SK-N-SH (cell line): ENCODE data around the gene LRIF1. TPM values are rescaled to one million over a fixed set of nuclear protein-coding genes. Genes with fewer than 3 reads are reported as not detected.
"Not testable (repeated sequence)": the region's sequence is repeated elsewhere in the genome, so short reads cannot be mapped to it uniquely, and the experiment has no call there.

Experiments used
- CTCF ChIA-PET: fragments of 300-600, 350-600 bp; formaldehyde crosslinking; extraction: SDS; loops from one replicate; lab custom pipeline; 2021; lab: Yijun Ruan, JAX
- POLR2A ChIA-PET: fragments of 350-600 bp; sonication (Branson Sonifier 250); formaldehyde crosslinking; extraction: SDS; loops from one replicate; lab custom pipeline; 2020; ENCODE audit warnings: antibody characterized with exemption, inconsistent platforms; lab: Yijun Ruan, JAX
- DNase-seq: peaks from one replicate; pipeline ENCODE4 v3.0.0; 2012
- H2AFZ ChIP-seq: fragments of 200-600 bp; sonication (generic); 2 replicates; pipeline ENCODE4 v1.8.1; 2016; ENCODE audit warnings: antibody characterized with exemption, mild to moderate bottlenecking, low read depth
- H3F3A ChIP-seq: fragments of 200-600 bp; sonication (generic); replicated peaks from 2 replicates; pipeline ENCODE3; 2016; ENCODE audit warnings: antibody characterized with exemption, mild to moderate bottlenecking; ENCODE audit not compliant: insufficient read depth
- H3K27ac ChIP-seq, 2 experiments: fragments of 200-500 bp in 1 of 2; fragments of 200-600 bp in 1 of 2; sonication (Bioruptor generic) in 1 of 2; sonication (generic), shearing (Covaris generic) in 1 of 2; 2 replicates each; pipeline versions ENCODE4 v1.5.1 to v1.6.1; 2014 to 2016; ENCODE audit warnings: low read depth in 2 of 2, inconsistent platforms in 1 of 2, low read length in 1 of 2, mild to moderate bottlenecking in 1 of 2, mixed read lengths in 1 of 2
- H3K27me3 ChIP-seq: fragments of 200-600 bp; sonication (generic), shearing (Covaris generic); 2 replicates; pipeline ENCODE4 v1.6.1; 2016; ENCODE audit warnings: mixed run types; ENCODE audit not compliant: insufficient read depth
- H3K36me3 ChIP-seq, 2 experiments: fragments of 200-500 bp in 1 of 2; fragments of 200-600 bp in 1 of 2; sonication (Bioruptor generic) in 1 of 2; sonication (generic) in 1 of 2; replicated peaks in 1 of 2; 2 replicates each; pipeline versions ENCODE3 to v1.5.1; 2014 to 2016; ENCODE audit warnings: low read length in 1 of 2, mild to moderate bottlenecking in 1 of 2; ENCODE audit not compliant: insufficient read depth in 2 of 2, control insufficient read depth in 1 of 2
- H3K4me1 ChIP-seq, 2 experiments: fragments of 200-500 bp in 1 of 2; fragments of 200-600 bp in 1 of 2; sonication (Bioruptor generic) in 1 of 2; sonication (generic), shearing (Covaris generic) in 1 of 2; 2 replicates each; pipeline versions ENCODE4 v1.5.1 to v1.6.1; 2014 to 2016; ENCODE audit warnings: low read depth in 1 of 2, low read length in 1 of 2, mixed run types in 1 of 2; ENCODE audit not compliant: insufficient read depth in 2 of 2, control insufficient read depth in 1 of 2
- H3K4me2 ChIP-seq: fragments of 200-600 bp; sonication (generic), shearing (Covaris generic); 2 replicates; pipeline ENCODE4 v1.6.1; 2017; ENCODE audit warnings: mixed run types
- H3K4me3 ChIP-seq, 2 experiments: fragments of 200-500 bp in 1 of 2; fragments of 200-600 bp in 1 of 2; sonication (Bioruptor generic) in 1 of 2; sonication (generic), shearing (Covaris generic) in 1 of 2; 2 replicates each; pipeline versions ENCODE4 v1.5.1 to v1.8.1; 2014 to 2016; ENCODE audit warnings: low read depth in 2 of 2, inconsistent platforms in 1 of 2, low read length in 1 of 2, mild to moderate bottlenecking in 1 of 2, mixed read lengths in 1 of 2, moderate library complexity in 1 of 2
- H3K79me2 ChIP-seq: fragments of 200-600 bp; sonication (generic); 2 replicates; pipeline ENCODE4 v1.8.1; 2017; ENCODE audit warnings: mild to moderate bottlenecking; ENCODE audit not compliant: insufficient read depth
- H3K9ac ChIP-seq: fragments of 200-600 bp; sonication (generic); 2 replicates; pipeline ENCODE4 v1.6.1; 2017; ENCODE audit warnings: mixed run types
- H3K9me2 ChIP-seq: fragments of 200-600 bp; sonication (generic); 2 replicates; pipeline ENCODE4 v1.6.1; 2017; ENCODE audit warnings: mixed run types
- H3K9me3 ChIP-seq: fragments of 200-600 bp; sonication (generic); 2 replicates; pipeline ENCODE4 v1.6.1; 2017; ENCODE audit warnings: mixed run types, mild to moderate bottlenecking, moderate library complexity
- H4K20me1 ChIP-seq: fragments of 200-600 bp; sonication (generic); 2 replicates; pipeline ENCODE4 v1.6.1; 2017; ENCODE audit warnings: mild to moderate bottlenecking, mixed run types; ENCODE audit not compliant: insufficient read depth
- CTCF ChIP-seq: fragments of 200-600 bp; sonication (generic); IDR thresholded peaks from 2 replicates; pipeline ENCODE4 v1.6.1; 2017; ENCODE audit warnings: antibody characterized with exemption, mild to moderate bottlenecking, moderate library complexity
- EZH2phosphoT487 ChIP-seq: fragments of 200-600 bp; sonication (generic); IDR thresholded peaks from 2 replicates; pipeline ENCODE4 v1.6.1; 2017; ENCODE audit warnings: low read depth, mixed run types, mild to moderate bottlenecking, antibody characterized with exemption, moderate library complexity, borderline replicate concordance
- IRF3 ChIP-seq: fragments of 150-350 bp; IDR thresholded peaks from 2 replicates; pipeline ENCODE4 v1.6.1; 2016; ENCODE audit warnings: mild to moderate bottlenecking, low read depth, low read length
- RAD21 ChIP-seq: IDR thresholded peaks from 2 replicates; pipeline ENCODE4 v1.6.1; 2012; ENCODE audit warnings: mild to moderate bottlenecking, low read length
- RCOR1 ChIP-seq: fragments of 150-350 bp; IDR thresholded peaks from 2 replicates; pipeline ENCODE4 v1.6.1; 2017; ENCODE audit warnings: antibody characterized with exemption, low read length
- WGBS: methylation state at CpG from one replicate; pipeline ENCODE4 v1.1.6; 2017; ENCODE audit warnings: low lambda C conversion rate; 5-methylcytosine and 5-hydroxymethylcytosine counted together
- polyA plus RNA-seq, 3 experiments: library from polyadenylated mRNA; depleted of rRNA; stranded (reverse); fragments of >200 nt; gene quantifications; 2 replicates each; pipeline ENCODE4 v1.2.3, GENCODE V29; 2012

The LRIF1 gene
- polyA plus RNA-seq, 1 of the 3 experiments (the other 2 are of a cell fraction): 6.6 TPM

GRCh38 chr1:110992329-110992728, 28.6 kb upstream of the LRIF1 start:
- H3K4me1 ChIP-seq, H3K36me3 ChIP-seq, H3F3A ChIP-seq, H3K9me2 ChIP-seq, H3K27ac ChIP-seq, H3K79me2 ChIP-seq, POLR2A ChIA-PET, H3K27me3 ChIP-seq, H4K20me1 ChIP-seq, H3K4me3 ChIP-seq, H3K4me2 ChIP-seq, H2AFZ ChIP-seq, H3K9ac ChIP-seq, H3K9me3 ChIP-seq: not testable (repeated sequence)
- DNase-seq: peak; percentile 10
- TF ChIP-seq RAD21: peak; percentile 28; the same call in 1 of the 2 replicates
- peak; percentile 55 for TF ChIP-seq CTCF
- CTCF ChIA-PET: interaction anchor here (0.5 to 2.2 kb wide), 21 partner anchors 9 to 1026 kb away, joined by 3 to 7 read pairs (median 4); partner anchors contain the start of gene LRIF1
- 2% methylated on average over 2 of the region's 2 CpGs for WGBS

- not testable (repeated sequence) for H3K79me2 ChIP-seq, DNase-seq, H3K9ac ChIP-seq, H3K4me2 ChIP-seq, H4K20me1 ChIP-seq, H2AFZ ChIP-seq
- CTCF ChIA-PET: interaction anchor here (1.1 to 1.4 kb wide), 2 partner anchors 16 to 63 kb away, joined by 3 read pairs; no protein-coding TSS in a partner anchor
- TF ChIP-seq CTCF: peak; percentile 10; the same call in 1 of the 2 replicates
- TF ChIP-seq, all 33 proteins: peak for 1; not testable (repeated sequence) for 32
- H3K36me3 ChIP-seq, H3K27me3 ChIP-seq, H3K27ac ChIP-seq, POLR2A ChIA-PET, H3K4me1 ChIP-seq, H3K9me2 ChIP-seq, H3K9me3 ChIP-seq, H3K4me3 ChIP-seq, H3F3A ChIP-seq: not testable (repeated sequence)
- 0% methylated on average over 1 of the region's 1 CpG for WGBS
Measured at GRCh38 chr1:110991295-110991694, 27.6 kb upstream of the LRIF1 start.

- no peaks in the 10 kb centered on the region for H3K9me2 ChIP-seq
- no peaks in the 10 kb centered on the region for H3K79me2 ChIP-seq
- DNase-seq: no peak
- no peak overlapping the region for H3K27ac ChIP-seq
- TF ChIP-seq RCOR1 (no peak), EZH2phosphoT487 (no peak), IRF3 (no peak)
- no peak overlapping the region for H3K4me3 ChIP-seq
- WGBS: 5% methylated on average over 3 of the region's 3 CpGs
- H3K9me3 ChIP-seq: no peaks in the 10 kb centered on the region
- no peaks in the 10 kb centered on the region for H3K27me3 ChIP-seq
- no peaks in the 10 kb centered on the region for H3F3A ChIP-seq
- no peak overlapping the region for H3K4me2 ChIP-seq
- no peaks in the 10 kb centered on the region for H3K36me3 ChIP-seq
- CTCF ChIA-PET: no interaction called here
- no peaks in the 10 kb centered on the region for H3K4me1 ChIP-seq
- H4K20me1 ChIP-seq: no peaks in the 10 kb centered on the region
- H3K9ac ChIP-seq: no peak overlapping the region
- H2AFZ ChIP-seq: no peak overlapping the region
- POLR2A ChIA-PET: no interaction called here
Measured at GRCh38 chr1:110990541-110990940, 26.8 kb upstream of the LRIF1 start.
